NT2/D1 (cell line): Measurements from ENCODE around the gene NOVA1.

Experiments
- DNase-seq: peaks from one replicate; pipeline ENCODE4 v3.0.0-alpha.2; 2011; ENCODE audit warnings: low read depth, low spot score
- H3K27me3 ChIP-seq: 2 replicates; pipeline ENCODE4 v1.6.0; 2011; ENCODE audit warnings: mild to moderate bottlenecking; ENCODE audit not compliant: insufficient read length, insufficient read depth
- H3K36me3 ChIP-seq: 2 replicates; pipeline ENCODE4 v1.6.1; 2011; ENCODE audit warnings: mild to moderate bottlenecking, low read length, mixed read lengths; ENCODE audit not compliant: insufficient read depth, insufficient read length
- H3K4me1 ChIP-seq: 2 replicates; pipeline ENCODE4 v1.5.1; 2011; ENCODE audit not compliant: insufficient read depth, insufficient read length
- H3K4me3 ChIP-seq: 2 replicates; pipeline ENCODE4 v1.5.1; 2011; ENCODE audit warnings: low read depth; ENCODE audit not compliant: insufficient read length
- H3K9ac ChIP-seq: 2 replicates; pipeline ENCODE4 v1.6.0; 2011; ENCODE audit warnings: low read depth; ENCODE audit not compliant: insufficient read length
- H3K9me3 ChIP-seq: 2 replicates; pipeline ENCODE4 v1.5.1; 2011; ENCODE audit warnings: mild to moderate bottlenecking, low read length; ENCODE audit not compliant: insufficient read depth
- SUZ12 ChIP-seq: IDR thresholded peaks from 2 replicates; pipeline ENCODE4 v1.6.1; 2011; ENCODE audit not compliant: insufficient read length, insufficient read depth; ENCODE audit errors: extremely low read depth
- YY1 ChIP-seq: IDR thresholded peaks from 2 replicates; pipeline ENCODE4 v1.6.1; 2011; ENCODE audit not compliant: insufficient read length, insufficient read depth
- ZNF274 ChIP-seq: IDR thresholded peaks from 2 replicates; pipeline ENCODE4 v1.6.1; 2011; ENCODE audit warnings: mild to moderate bottlenecking, low read depth, low read length

The NOVA1 gene

DNA sequence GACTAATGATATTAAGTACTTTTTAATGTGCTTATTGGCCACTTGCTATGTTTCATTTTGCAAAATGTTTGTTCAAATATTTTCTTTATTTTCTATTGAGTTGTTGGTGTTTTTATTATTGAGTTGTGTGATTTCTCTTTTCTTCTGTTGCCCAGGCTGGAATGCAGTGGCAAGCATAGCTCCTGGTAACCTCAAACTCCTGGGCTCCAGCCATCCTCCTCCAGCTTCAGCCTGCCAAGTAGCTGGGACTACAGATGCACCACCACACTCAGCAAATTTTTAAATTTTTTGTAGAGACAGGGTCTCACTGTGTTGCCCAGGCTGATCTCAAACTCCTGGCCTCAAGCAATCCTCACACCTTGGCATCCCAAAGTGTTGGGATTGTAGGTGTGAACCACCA lies 199.2 kb downstream of the NOVA1 start:
- DNase-seq = no peak
- no peaks in the 10 kb centered on the region for H3K9me3 ChIP-seq

More for the DNA sequence above, 199.2 kb downstream of the NOVA1 start:
- H3K4me1 ChIP-seq = no peaks in the 10 kb centered on the region
- no peak overlapping the region for H3K9ac ChIP-seq
- peaks cover 29% of the 10 kb centered on the region for H3K27me3 ChIP-seq
- no peak overlapping the region for H3K4me3 ChIP-seq
- TF ChIP-seq ZNF274 (no peak), YY1 (no peak), SUZ12 (no peak)
- no peaks in the 10 kb centered on the region for H3K36me3 ChIP-seq
